Body of pancreas (tissue), 4 donors: Measurements from ENCODE around the gene RAB7A.

Experiments used
- POLR2A ChIP-seq, 3 donors: fragments of 450-650 bp; IDR thresholded peaks; one replicate each; pipeline ENCODE4 v1.6.1; 2016; ENCODE audit warnings: antibody characterized with exemption in 3 of 3, mild to moderate bottlenecking in 2 of 3
- TF ChIP-seq, protein P1 (sequence below), 7 experiments: fragments of 450-650 bp in 4 of 7; fragments of 200-600 bp in 3 of 7; sonication (generic) in 3 of 7; IDR thresholded peaks; one replicate each; pipeline ENCODE4 v1.5.1; 2016 to 2019; ENCODE audit warnings: antibody characterized with exemption in 7 of 7

DNA sequence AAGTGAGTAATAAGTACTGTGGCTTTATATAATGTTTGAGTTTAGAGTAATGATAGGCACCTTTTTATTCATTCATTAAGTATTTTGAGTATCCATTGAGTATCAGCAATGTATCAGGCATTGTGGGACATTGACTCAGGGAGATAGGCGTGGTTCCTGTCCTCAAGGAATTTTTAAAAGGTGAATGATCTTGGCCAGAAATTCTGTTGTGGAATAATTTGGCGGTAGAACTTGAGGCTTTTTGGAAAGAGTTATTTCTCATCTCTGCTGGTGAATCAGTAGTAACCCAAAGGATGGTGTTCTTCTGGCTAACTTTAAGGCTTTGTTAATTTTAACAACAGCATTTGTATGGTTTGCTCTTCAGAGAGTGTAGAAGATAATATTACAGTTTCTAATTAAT, 2.0 kb downstream of the RAB7A start:
- TF ChIP-seq POLR2A (IDR thresholded peaks at IDR 0.05), result no peak
- TF ChIP-seq, protein P1, sequence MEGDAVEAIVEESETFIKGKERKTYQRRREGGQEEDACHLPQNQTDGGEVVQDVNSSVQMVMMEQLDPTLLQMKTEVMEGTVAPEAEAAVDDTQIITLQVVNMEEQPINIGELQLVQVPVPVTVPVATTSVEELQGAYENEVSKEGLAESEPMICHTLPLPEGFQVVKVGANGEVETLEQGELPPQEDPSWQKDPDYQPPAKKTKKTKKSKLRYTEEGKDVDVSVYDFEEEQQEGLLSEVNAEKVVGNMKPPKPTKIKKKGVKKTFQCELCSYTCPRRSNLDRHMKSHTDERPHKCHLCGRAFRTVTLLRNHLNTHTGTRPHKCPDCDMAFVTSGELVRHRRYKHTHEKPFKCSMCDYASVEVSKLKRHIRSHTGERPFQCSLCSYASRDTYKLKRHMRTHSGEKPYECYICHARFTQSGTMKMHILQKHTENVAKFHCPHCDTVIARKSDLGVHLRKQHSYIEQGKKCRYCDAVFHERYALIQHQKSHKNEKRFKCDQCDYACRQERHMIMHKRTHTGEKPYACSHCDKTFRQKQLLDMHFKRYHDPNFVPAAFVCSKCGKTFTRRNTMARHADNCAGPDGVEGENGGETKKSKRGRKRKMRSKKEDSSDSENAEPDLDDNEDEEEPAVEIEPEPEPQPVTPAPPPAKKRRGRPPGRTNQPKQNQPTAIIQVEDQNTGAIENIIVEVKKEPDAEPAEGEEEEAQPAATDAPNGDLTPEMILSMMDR (IDR thresholded peaks at IDR 0.05), result no peak
